ENCODE data around the gene MTUS2. TPM values are rescaled to one million over a fixed set of nuclear protein-coding genes. Genes with fewer than 3 reads are reported as not detected.

MTUS2 gene
- total RNA-seq, 1 donor from 2014 or later, result 0.67 TPM

- Histone ChIP-seq H3K79me2 (ENCODE audit: low read depth) (no peaks in the 10 kb centered on the region), H3F3A (ENCODE audit: low read depth) (no peaks in the 10 kb centered on the region), H2AFZ (replicated peaks) (no peak overlapping the region), H3K4me2 (no peak overlapping the region), H3K4me1 (no peaks in the 10 kb centered on the region), H4K20me1 (ENCODE audit: low read depth) (no peaks in the 10 kb centered on the region), H3K36me3 (no peaks in the 10 kb centered on the region), H3K9ac (no peak overlapping the region), H3K4me3 (no peak overlapping the region), H3K27ac (no peak overlapping the region), H3K27me3 (no peaks in the 10 kb centered on the region), H3K9me3 (ENCODE audit: low read depth) (no peaks in the 10 kb centered on the region)
- H3K4me1 Mint-ChIP-seq, result no peaks in the 10 kb centered on the region
- TF ChIP-seq EZH2phosphoT487 (IDR thresholded peaks at IDR 0.05) (no peak), CTCF (IDR thresholded peaks at IDR 0.05) (no peak), EZH2 (IDR thresholded peaks at IDR 0.05) (no peak)
- H3K36me3 Mint-ChIP-seq, result no peaks in the 10 kb centered on the region
- H3K9me3 Mint-ChIP-seq, result no peaks in the 10 kb centered on the region
- H3K27ac Mint-ChIP-seq, result no peak overlapping the region
- H3K4me3 Mint-ChIP-seq, result no peak overlapping the region
- no peak for DNase-seq (ENCODE audit: low spot score)
- no peaks in the 10 kb centered on the region for H3K27me3 Mint-ChIP-seq (ENCODE audit: insufficient read depth, low read depth)
Measured at GRCh38 chr13:28850226-28850625, 30.1 kb downstream of the MTUS2 start.

GRCh38 chr13:28851422-28851821 is 31.3 kb downstream of the MTUS2 start:
- no peaks in the 10 kb centered on the region for H3K36me3 Mint-ChIP-seq
- Histone ChIP-seq H2AFZ (replicated peaks) (no peak overlapping the region), H3F3A (ENCODE audit: low read depth) (no peaks in the 10 kb centered on the region), H3K27me3 (no peaks in the 10 kb centered on the region), H3K27ac (no peak overlapping the region), H3K9me3 (ENCODE audit: low read depth) (no peaks in the 10 kb centered on the region), H3K4me1 (no peaks in the 10 kb centered on the region), H3K4me2 (no peak overlapping the region), H3K4me3 (no peak overlapping the region), H3K9ac (no peak overlapping the region), H3K79me2 (ENCODE audit: low read depth) (no peaks in the 10 kb centered on the region), H4K20me1 (ENCODE audit: low read depth) (no peaks in the 10 kb centered on the region), H3K36me3 (no peaks in the 10 kb centered on the region)
- DNase-seq (ENCODE audit: low spot score), result no peak
- no peaks in the 10 kb centered on the region for H3K9me3 Mint-ChIP-seq
- H3K27me3 Mint-ChIP-seq (ENCODE audit: insufficient read depth, low read depth), result no peaks in the 10 kb centered on the region
- no peak overlapping the region for H3K27ac Mint-ChIP-seq
- TF ChIP-seq EZH2phosphoT487 (IDR thresholded peaks at IDR 0.05) (no peak), CTCF (IDR thresholded peaks at IDR 0.05) (no peak), EZH2 (IDR thresholded peaks at IDR 0.05) (no peak)
- no peak overlapping the region for H3K4me3 Mint-ChIP-seq
- no peaks in the 10 kb centered on the region for H3K4me1 Mint-ChIP-seq

GRCh38 chr13:28854657-28855056 is 34.5 kb downstream of the MTUS2 start:
- no peaks in the 10 kb centered on the region for H3K9me3 Mint-ChIP-seq

More at GRCh38 chr13:28854657-28855056, 34.5 kb downstream of the MTUS2 start:
- Mint-ChIP-seq H3K27ac (no peak overlapping the region), H3K4me3 (no peak overlapping the region), H3K36me3 (no peaks in the 10 kb centered on the region), H3K27me3 (ENCODE audit: insufficient read depth, low read depth) (peaks cover 3% of the 10 kb centered on the region), H3K4me1 (no peaks in the 10 kb centered on the region)
- Histone ChIP-seq H3K36me3 (no peaks in the 10 kb centered on the region), H3K9me3 (ENCODE audit: low read depth) (no peaks in the 10 kb centered on the region), H3K4me3 (no peak overlapping the region), H3K9ac (no peak overlapping the region), H3F3A (ENCODE audit: low read depth) (no peaks in the 10 kb centered on the region), H3K4me1 (no peaks in the 10 kb centered on the region), H4K20me1 (ENCODE audit: low read depth) (no peaks in the 10 kb centered on the region), H3K27me3 (no peaks in the 10 kb centered on the region), H2AFZ (replicated peaks) (no peak overlapping the region), H3K79me2 (ENCODE audit: low read depth) (no peaks in the 10 kb centered on the region), H3K4me2 (no peak overlapping the region), H3K27ac (no peak overlapping the region)
- no peak for TF ChIP-seq EZH2phosphoT487 (IDR thresholded peaks at IDR 0.05)
- no peak for TF ChIP-seq CTCF (IDR thresholded peaks at IDR 0.05)
- TF ChIP-seq EZH2 (IDR thresholded peaks at IDR 0.05), result no peak
- DNase-seq (ENCODE audit: low spot score), result peak; percentile 11

Data from neural progenitor cell (in vitro differentiated cells).